ENCODE data around the gene NEU4. TPM values are rescaled to one million over a fixed set of nuclear protein-coding genes. Genes with fewer than 3 reads are reported as not detected.
A peak's percentile ranks its signal among the peaks of the same experiment; 100 is the strongest.

The NEU4 gene
- total RNA-seq, 1 donor from 2014 or later: not detected

- Histone ChIP-seq H3K27me3 (ENCODE audit: low read depth) (peaks cover 7% of the 10 kb centered on the region), H3K9me3 (replicated peaks) (no peaks in the 10 kb centered on the region), H3K36me3 (no peaks in the 10 kb centered on the region), H3K4me3 (no peak overlapping the region), H3K27ac (replicated peaks) (no peak overlapping the region), H3K4me1 (peaks cover 42% of the 10 kb centered on the region)
- intact Hi-C loops (cut with micrococcal nuclease): no loop called here
- DNase-seq: peak; percentile 17
- TF ChIP-seq CTCF (IDR thresholded peaks at IDR 0.05; ENCODE audit: borderline replicate concordance): no peak
Measured at GRCh38 chr2:241857041-241857541, 48.1 kb downstream of the NEU4 start.

GRCh38 chr2:241857572-241858121, 48.7 kb downstream of the NEU4 start:
- TF ChIP-seq CTCF (IDR thresholded peaks at IDR 0.05; ENCODE audit: borderline replicate concordance): no peak
- Histone ChIP-seq H3K36me3 (no peaks in the 10 kb centered on the region), H3K4me1 (peaks cover 42% of the 10 kb centered on the region), H3K4me3 (no peak overlapping the region), H3K27me3 (ENCODE audit: low read depth) (peaks cover 12% of the 10 kb centered on the region), H3K9me3 (replicated peaks) (no peaks in the 10 kb centered on the region), H3K27ac (replicated peaks) (peak overlapping the region; percentile 88)
- intact Hi-C loops (cut with micrococcal nuclease): no loop called here
- no peak for DNase-seq

GRCh38 chr2:241858206-241859016, 49.4 kb downstream of the NEU4 start, which contains the start of gene PDCD1:
PDCD1 (minus strand) TSS chr2:241858894; CDS start chr2:241858838, 56 bp downstream.
- Histone ChIP-seq H3K4me1 (peaks cover 44% of the 10 kb centered on the region), H3K4me3 (peak within 1 kb of the TSS; percentile 54), H3K36me3 (no peaks in the 10 kb centered on the region), H3K27ac (replicated peaks) (peak within 1 kb of the TSS; percentile 88), H3K27me3 (ENCODE audit: low read depth) (peaks cover 20% of the 10 kb centered on the region), H3K9me3 (replicated peaks) (no peaks in the 10 kb centered on the region)
- intact Hi-C loops (cut with micrococcal nuclease): no loop called here
- TF ChIP-seq CTCF (IDR thresholded peaks at IDR 0.05; ENCODE audit: borderline replicate concordance): no peak
- peak; percentile 25 for DNase-seq

GRCh38 chr2:241859017-241859435, 50.0 kb downstream of the NEU4 start:
- Histone ChIP-seq H3K4me1 (peaks cover 43% of the 10 kb centered on the region), H3K27me3 (ENCODE audit: low read depth) (peaks cover 26% of the 10 kb centered on the region), H3K9me3 (replicated peaks) (no peaks in the 10 kb centered on the region), H3K27ac (replicated peaks) (peak overlapping the region; percentile 88), H3K4me3 (peak overlapping the region; percentile 54), H3K36me3 (no peaks in the 10 kb centered on the region)
- DNase-seq: no peak
- TF ChIP-seq CTCF (IDR thresholded peaks at IDR 0.05; ENCODE audit: borderline replicate concordance): no peak
- intact Hi-C loops (cut with micrococcal nuclease): no loop called here

GRCh38 chr2:241859436-241860183, 50.6 kb downstream of the NEU4 start:
- intact Hi-C loops (cut with micrococcal nuclease): no loop called here
- H3K4me3 ChIP-seq: peak overlapping the region; percentile 54
- H3K9me3 ChIP-seq (replicated peaks): no peaks in the 10 kb centered on the region
- peaks cover 37% of the 10 kb centered on the region for H3K4me1 ChIP-seq
- H3K27ac ChIP-seq (replicated peaks): peak overlapping the region; percentile 88
- H3K36me3 ChIP-seq: no peaks in the 10 kb centered on the region
- DNase-seq: peak; percentile 68
- peak; percentile 33 for TF ChIP-seq CTCF (IDR thresholded peaks at IDR 0.05; ENCODE audit: borderline replicate concordance)
- H3K27me3 ChIP-seq (ENCODE audit: low read depth): peaks cover 31% of the 10 kb centered on the region

All from left ventricle myocardium inferior (tissue), 1 donor.